OCI-LY1 (cell line): ENCODE data around the gene ARMC9.

Source experiments
- H2AFZ ChIP-seq: fragments of 200-600 bp; sonication (generic), shearing (Covaris generic); 2 replicates; pipeline ENCODE4 v1.6.0; 2014; ENCODE audit warnings: antibody characterized with exemption, mild to moderate bottlenecking, low read length
- H3F3A ChIP-seq: fragments of 200-600 bp; sonication (generic), shearing (Covaris generic); 2 replicates; pipeline ENCODE4 v1.6.0; 2014; ENCODE audit warnings: mild to moderate bottlenecking, antibody characterized with exemption, low read length, moderate library complexity; ENCODE audit not compliant: insufficient read depth
- H3K27ac ChIP-seq: fragments of 200-600 bp; sonication (generic); 2 replicates; pipeline ENCODE4 v1.5.1; 2014; ENCODE audit warnings: low read length, mixed run types, mild to moderate bottlenecking, low read depth; ENCODE audit not compliant: poor library complexity, severe bottlenecking
- H3K27me3 ChIP-seq: fragments of 200-600 bp; sonication (generic); 2 replicates; pipeline ENCODE4 v1.6.0; 2014; ENCODE audit warnings: antibody characterized with exemption, mild to moderate bottlenecking, low read length, moderate library complexity; ENCODE audit not compliant: insufficient read depth
- H3K36me3 ChIP-seq: fragments of 200-600 bp; sonication (generic); 2 replicates; pipeline ENCODE4 v1.6.1; 2014; ENCODE audit warnings: mild to moderate bottlenecking, antibody characterized with exemption, low read length, moderate library complexity, mixed read lengths; ENCODE audit not compliant: insufficient read depth
- H3K4me1 ChIP-seq: fragments of 200-600 bp; sonication (generic); 2 replicates; pipeline ENCODE4 v1.5.1; 2014; ENCODE audit warnings: mild to moderate bottlenecking, low read length, moderate library complexity; ENCODE audit not compliant: insufficient read depth, severe bottlenecking
- H3K4me2 ChIP-seq: fragments of 200-600 bp; sonication (generic), shearing (Covaris generic); 2 replicates; pipeline ENCODE4 v1.6.1; 2014; ENCODE audit warnings: low read length
- H3K4me3 ChIP-seq: fragments of 200-600 bp; sonication (generic); 2 replicates; pipeline ENCODE4 v1.5.1; 2014; ENCODE audit warnings: low read length, low read depth, mild to moderate bottlenecking, mixed read lengths; ENCODE audit not compliant: poor library complexity, severe bottlenecking
- H3K79me2 ChIP-seq: fragments of 200-600 bp; shearing (Covaris generic); 2 replicates; pipeline ENCODE4 v1.6.1; 2016; ENCODE audit warnings: mixed run types, low read length, mixed read lengths; ENCODE audit not compliant: insufficient read depth
- H3K9ac ChIP-seq: fragments of 200-600 bp; sonication (generic), shearing (Covaris generic); 2 replicates; pipeline ENCODE4 v1.6.1; 2014; ENCODE audit warnings: mild to moderate bottlenecking, low read length, mixed read lengths
- H3K9me2 ChIP-seq: fragments of 200-600 bp; sonication (generic), shearing (Covaris generic); 2 replicates; pipeline ENCODE4 v1.6.1; 2014; ENCODE audit warnings: low read depth, mild to moderate bottlenecking, low read length, mixed read lengths
- H3K9me3 ChIP-seq: fragments of 200-600 bp; shearing (Covaris generic); 2 replicates; pipeline ENCODE4 v1.6.1; 2014; ENCODE audit warnings: low read length, mixed read lengths
- H4K20me1 ChIP-seq: fragments of 200-600 bp; sonication (generic), shearing (Covaris generic); 2 replicates; pipeline ENCODE4 v1.6.0; 2016; ENCODE audit warnings: mild to moderate bottlenecking, low read length; ENCODE audit not compliant: insufficient read depth
- CTCF ChIP-seq: fragments of 200-600 bp; sonication (generic), shearing (Covaris generic); IDR thresholded peaks from 2 replicates; pipeline ENCODE4 v1.5.1; 2017; ENCODE audit warnings: mild to moderate bottlenecking, antibody characterized with exemption, low read length, moderate library complexity, mixed read lengths
- EZH2 ChIP-seq: fragments of 200-600 bp; sonication (generic), shearing (Covaris generic); IDR thresholded peaks from 2 replicates; pipeline ENCODE4 v1.8.0; 2017; ENCODE audit warnings: borderline replicate concordance, mixed run types, mild to moderate bottlenecking, antibody characterized with exemption, low read length, moderate library complexity, mixed read lengths

ARMC9 gene

DNA sequence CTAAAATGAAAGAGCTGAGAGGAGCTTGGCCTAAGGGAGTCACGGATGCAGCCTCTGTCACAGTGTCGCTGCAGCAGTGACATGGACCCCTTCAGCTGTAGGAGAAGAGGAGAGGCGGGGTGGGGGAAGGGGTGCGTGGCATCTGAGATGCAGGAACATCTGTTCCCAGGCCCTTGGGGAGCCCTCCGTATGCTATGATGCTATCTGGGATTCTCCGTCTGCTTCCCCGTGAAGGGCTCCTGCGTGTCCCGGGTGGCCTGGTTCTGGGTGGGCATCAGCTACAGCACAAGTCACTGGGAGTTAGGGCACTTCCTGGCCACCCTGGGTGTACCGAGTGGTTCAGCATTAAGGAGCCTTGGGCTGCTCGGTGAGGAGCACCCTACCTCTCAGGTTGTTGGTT lies 161.5 kb downstream of the ARMC9 start:
- Histone ChIP-seq H3K27me3 (peaks cover 5% of the 10 kb centered on the region; the same call in 1 of the 2 replicates), H3F3A (no peaks in the 10 kb centered on the region), H3K4me2 (no peak overlapping the region), H3K9ac (no peak overlapping the region), H4K20me1 (no peaks in the 10 kb centered on the region), H3K9me3 (no peaks in the 10 kb centered on the region), H3K79me2 (no peaks in the 10 kb centered on the region), H3K9me2 (no peaks in the 10 kb centered on the region), H3K36me3 (no peaks in the 10 kb centered on the region), H2AFZ (no peak overlapping the region), H3K27ac (no peak overlapping the region), H3K4me3 (no peak overlapping the region), H3K4me1 (peaks cover 17% of the 10 kb centered on the region)
- TF ChIP-seq CTCF: no peak
- no peak for TF ChIP-seq EZH2

DNA sequence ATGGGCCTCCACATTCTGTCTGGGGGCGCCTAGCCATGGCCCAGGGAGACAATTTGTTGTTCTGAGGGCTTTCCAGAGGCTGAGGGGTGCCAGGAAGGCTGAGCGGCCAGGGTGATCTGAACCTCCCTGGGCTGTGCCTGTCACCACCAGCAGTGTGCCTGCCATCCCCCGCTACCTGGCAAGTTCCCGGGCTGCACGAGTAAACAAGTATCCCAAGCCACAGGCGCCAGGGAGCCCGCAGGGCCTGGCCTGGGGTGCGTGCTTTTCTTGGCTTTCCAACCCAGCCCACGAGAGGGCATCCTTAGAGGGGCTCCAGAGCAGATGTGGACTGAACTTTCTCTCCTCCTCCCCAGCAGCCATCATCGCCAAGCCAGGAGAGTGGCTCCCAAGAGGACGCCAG lies 162.0 kb downstream of the ARMC9 start:
- no peaks in the 10 kb centered on the region for H3F3A ChIP-seq

DNA sequence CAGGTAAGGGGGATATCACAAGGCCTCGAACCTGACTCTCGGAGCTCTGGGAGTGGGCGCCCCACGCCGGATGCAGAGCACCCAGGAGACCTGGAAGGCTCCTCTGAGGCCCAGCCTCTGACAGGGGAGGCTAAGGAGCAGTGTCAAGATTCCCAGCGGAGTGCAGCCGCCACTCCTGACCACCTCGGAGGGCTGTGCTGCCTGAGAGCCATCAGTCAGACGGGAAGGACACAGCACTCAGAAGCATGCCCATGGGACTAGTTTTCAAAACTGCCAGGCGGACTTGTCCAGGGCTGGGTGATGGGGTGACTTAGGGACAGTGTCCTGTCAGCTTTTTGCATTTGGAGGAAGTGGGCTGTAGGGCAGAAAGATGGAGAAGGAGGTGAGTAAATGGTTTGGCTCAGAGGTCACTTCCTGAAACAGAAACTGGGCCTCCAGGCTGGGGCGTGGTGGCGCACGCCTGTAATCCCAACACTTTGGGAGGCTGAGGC lies 162.5 kb downstream of the ARMC9 start:
- no peak overlapping the region for H3K27ac ChIP-seq
- H3K27me3 ChIP-seq: no peaks in the 10 kb centered on the region

More for the DNA sequence above, 162.0 kb downstream of the ARMC9 start:
- H4K20me1 ChIP-seq: no peaks in the 10 kb centered on the region
- H3K79me2 ChIP-seq: no peaks in the 10 kb centered on the region
- no peaks in the 10 kb centered on the region for H3K9me2 ChIP-seq
- H3K4me3 ChIP-seq: no peak overlapping the region
- H2AFZ ChIP-seq: no peak overlapping the region
- peaks cover 19% of the 10 kb centered on the region for H3K4me1 ChIP-seq
- no peak overlapping the region for H3K27ac ChIP-seq
- TF ChIP-seq EZH2: no peak
- TF ChIP-seq CTCF: peak; percentile 12; the same call in 1 of the 2 replicates
- H3K36me3 ChIP-seq: no peaks in the 10 kb centered on the region
- H3K9me3 ChIP-seq: no peaks in the 10 kb centered on the region
- H3K4me2 ChIP-seq: no peak overlapping the region
- H3K27me3 ChIP-seq: peaks cover under 1% of the 10 kb centered on the region; the same call in 1 of the 2 replicates
- H3K9ac ChIP-seq: no peak overlapping the region

More for the DNA sequence above, 162.5 kb downstream of the ARMC9 start:
- no peaks in the 10 kb centered on the region for H4K20me1 ChIP-seq
- H3K9ac ChIP-seq: no peak overlapping the region
- no peak for TF ChIP-seq CTCF
- TF ChIP-seq EZH2: no peak
- no peak overlapping the region for H3K4me3 ChIP-seq
- no peak overlapping the region for H3K4me2 ChIP-seq
- no peaks in the 10 kb centered on the region for H3K36me3 ChIP-seq
- H2AFZ ChIP-seq: no peak overlapping the region
- H3K9me3 ChIP-seq: no peaks in the 10 kb centered on the region
- H3K79me2 ChIP-seq: no peaks in the 10 kb centered on the region
- peaks cover 19% of the 10 kb centered on the region for H3K4me1 ChIP-seq
- no peaks in the 10 kb centered on the region for H3K9me2 ChIP-seq
- H3F3A ChIP-seq: no peaks in the 10 kb centered on the region
